Heart right ventricle (tissue), 16 donors: ENCODE measurements around the gene B4GALT5. TPM values are rescaled to one million over a fixed set of nuclear protein-coding genes. Genes with fewer than 3 reads are reported as not detected.

ENCODE experiments used
- ATAC-seq, 8 donors: fragments of 200-7000 bp; cut with Tn5 transposase; one replicate each; pipeline ENCODE4 v1.9.1; 2020; ENCODE audit warnings: mild to moderate bottlenecking in 8 of 8, moderate library complexity in 8 of 8, moderate number of reproducible peaks in 1 of 8
- DNase-seq, 2 donors: peaks; one replicate each; pipeline ENCODE4 v3.0.0-alpha.2; 2020
- H3K27ac ChIP-seq, 10 donors: fragments of 200-600 bp; sonication (generic) in 2 of 10; one replicate each; pipeline versions ENCODE4 v1.5.0 to v1.8.0; 2020 to 2022; ENCODE audit warnings: mild to moderate bottlenecking in 3 of 10
- H3K27me3 ChIP-seq, 7 donors: fragments of 200-600 bp; one replicate each; pipeline ENCODE4 v1.8.0; 2021 to 2022; ENCODE audit warnings: mild to moderate bottlenecking in 2 of 7
- H3K36me3 ChIP-seq, 9 donors: fragments of 200-600 bp; sonication (generic) in 1 of 9; one replicate each; pipeline versions ENCODE4 v1.5.0 to v1.8.0; 2020 to 2022; ENCODE audit warnings: mild to moderate bottlenecking in 2 of 9
- H3K4me1 ChIP-seq, 9 donors: fragments of 200-600 bp; sonication (generic) in 1 of 9; one replicate each; pipeline versions ENCODE4 v1.5.0 to v1.8.0; 2020 to 2022; ENCODE audit warnings: mild to moderate bottlenecking in 4 of 9
- H3K4me3 ChIP-seq, 10 donors: fragments of 200-600 bp; sonication (generic) in 2 of 10; one replicate each; pipeline versions ENCODE4 v1.5.0 to v1.8.0; 2020 to 2022; ENCODE audit warnings: mild to moderate bottlenecking in 7 of 10, moderate library complexity in 2 of 10
- H3K9me3 ChIP-seq, 11 donors: fragments of 200-600 bp in 10 of 11; sonication (generic) in 2 of 11; one replicate each; pipeline versions ENCODE4 v1.5.0 to v1.8.0; 2013 to 2022; ENCODE audit warnings: mild to moderate bottlenecking in 2 of 11, control low read depth in 1 of 11, moderate library complexity in 1 of 11
- WGBS, 2 donors: extraction: QIAGEN DNeasy Blood & Tissue Kit; methylation state at CpG; one replicate each; pipeline ENCODE4 v1.1.7; 2013; ENCODE audit warnings: inconsistent platforms in 1 of 2; 5-methylcytosine and 5-hydroxymethylcytosine counted together
- intact Hi-C, 10 donors: fragments of 100-400 bp; cut with DNase I; formaldehyde crosslinking; loops; one replicate each; pipeline versions ENCODE4 v1.11.1 to v1.14.2; 2022
- polyA plus RNA-seq, 2 donors: library from polyadenylated mRNA; stranded (reverse); fragments of 200-250 nt; gene quantifications; one replicate each; pipeline ENCODE4 v1.2.3, GENCODE V29; 2013
- total RNA-seq, 10 donors: library from RNA; stranded (reverse); fragmentation: NEBNext Ultra II Directional in 3 of 10; extraction: Animal tissue kit (Norgen Biotek cat#: 25700) in 3 of 10; gene quantifications; one replicate each; pipeline versions ENCODE4 v1.2.1 to v1.2.4, GENCODE V29; 2021 to 2023
- TF ChIP-seq, protein P1 (sequence below), 9 donors: fragments of 200-600 bp; sonication (generic) in 2 of 9; IDR thresholded peaks; one replicate each; pipeline versions ENCODE4 v1.5.0 to v1.8.0; 2021 to 2022; ENCODE audit warnings: antibody characterized with exemption in 9 of 9, mild to moderate bottlenecking in 5 of 9, moderate library complexity in 1 of 9
- donor health status: Arrhythmogenic right ventricular cardiomyopathy.
- donor health status: ischemic (EF 13 %, LVEDD 7.1; RV severe dilation, severe dysfunction).
- donor health status: healthy with polysubstance abuse.
- donor health status: DM: no; HTN: yes; CAD: no.
- donor health status: DM: no; HTN: no; CAD: no.
- donor health status: ischemic (EF 25% LVEDD 6.9; RV normal size, moderate dysfunction).
- donor health status: ischemic (EF 25% LVEDD 5.7; RV mildly dilated, moderate dysfunction).
- donor health status: healthy.
- donor health status: DM: yes; HTN: yes; CAD: no.
- donor health status: Ischemic cardiomyopathy.
- donor health status: ischemic (EF 35%, LVEDD 5.7; RV mildly dilated, moderate dysfunction).
- donor health status: nonischemic (EF 11% LVEDD 7.7; RV severe dilation, severe dysfunction).
- donor health status: DM: yes; HTN: yes; CAD: no.
- donor health status: PGD.
- donor health status: ischemic (EF 29% LVEDD 5.4; RV normal size, mild dysfunction).
- donor health status: nonischemic (EF 23%, LVEDD 6.1; RV moderate dilation, normal function).

Gene B4GALT5
- total and polyA plus RNA-seq, 12 donors, result 7.4 to 61.6 (median 29.6) TPM

DNA sequence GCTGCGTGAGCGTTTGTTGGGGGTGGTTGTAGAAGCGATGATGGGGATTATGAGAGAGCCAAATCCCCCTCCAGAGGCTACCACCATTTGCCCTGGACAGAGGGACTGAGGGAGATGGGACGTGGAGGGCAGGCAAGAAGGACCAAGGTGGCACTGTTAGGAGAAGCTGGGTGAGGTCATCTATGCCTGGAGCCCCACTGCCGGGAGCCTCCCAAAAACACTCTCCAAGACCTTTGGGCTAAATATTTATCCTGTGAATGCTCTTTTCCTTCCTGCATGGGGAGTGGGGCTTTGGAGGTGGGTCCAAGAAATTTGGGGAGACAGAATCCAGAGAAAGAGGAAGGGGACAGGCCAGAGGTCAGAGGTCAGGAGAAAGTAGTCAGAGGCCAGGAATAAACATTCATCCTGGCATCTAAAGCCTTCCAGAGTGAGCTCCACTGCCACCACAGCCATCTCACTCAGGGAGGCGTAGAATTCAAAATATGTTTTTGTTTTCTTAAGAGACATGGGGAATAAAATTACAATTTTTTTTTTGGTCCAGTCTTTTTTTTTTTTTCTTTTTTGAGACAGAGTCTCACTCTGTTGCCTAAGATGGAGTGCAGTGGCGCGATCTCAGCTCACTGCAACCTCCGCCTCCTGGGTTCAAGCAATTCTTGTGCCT is 128.0 kb downstream of the B4GALT5 start:
- ATAC-seq (no peak), DNase-seq (no peak)
- Histone ChIP-seq H3K27ac (peak overlapping the region in 8 of 10 donors; percentile 6 to 88 (median 46)), H3K36me3 (no peaks in the 10 kb centered on the region), H3K9me3 (peaks cover 0 to 18% (median 7%) of the 10 kb centered on the region in 11 donors), H3K4me3 (no peak overlapping the region), H3K27me3 (no peaks in the 10 kb centered on the region), H3K4me1 (peaks cover 4 to 49% (median 21%) of the 10 kb centered on the region in 9 donors)
- intact Hi-C loops, result loop anchor here in 1 of 10 donors (5.0 kb wide), 1 partner anchor 33 kb away; no protein-coding TSS in a partner anchor
- TF ChIP-seq, protein P1, sequence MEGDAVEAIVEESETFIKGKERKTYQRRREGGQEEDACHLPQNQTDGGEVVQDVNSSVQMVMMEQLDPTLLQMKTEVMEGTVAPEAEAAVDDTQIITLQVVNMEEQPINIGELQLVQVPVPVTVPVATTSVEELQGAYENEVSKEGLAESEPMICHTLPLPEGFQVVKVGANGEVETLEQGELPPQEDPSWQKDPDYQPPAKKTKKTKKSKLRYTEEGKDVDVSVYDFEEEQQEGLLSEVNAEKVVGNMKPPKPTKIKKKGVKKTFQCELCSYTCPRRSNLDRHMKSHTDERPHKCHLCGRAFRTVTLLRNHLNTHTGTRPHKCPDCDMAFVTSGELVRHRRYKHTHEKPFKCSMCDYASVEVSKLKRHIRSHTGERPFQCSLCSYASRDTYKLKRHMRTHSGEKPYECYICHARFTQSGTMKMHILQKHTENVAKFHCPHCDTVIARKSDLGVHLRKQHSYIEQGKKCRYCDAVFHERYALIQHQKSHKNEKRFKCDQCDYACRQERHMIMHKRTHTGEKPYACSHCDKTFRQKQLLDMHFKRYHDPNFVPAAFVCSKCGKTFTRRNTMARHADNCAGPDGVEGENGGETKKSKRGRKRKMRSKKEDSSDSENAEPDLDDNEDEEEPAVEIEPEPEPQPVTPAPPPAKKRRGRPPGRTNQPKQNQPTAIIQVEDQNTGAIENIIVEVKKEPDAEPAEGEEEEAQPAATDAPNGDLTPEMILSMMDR (IDR thresholded peaks at IDR 0.05), result no peak
- 89 to 91% methylated on average over 9 of the region's 9 CpGs for WGBS, 2 donors

DNA sequence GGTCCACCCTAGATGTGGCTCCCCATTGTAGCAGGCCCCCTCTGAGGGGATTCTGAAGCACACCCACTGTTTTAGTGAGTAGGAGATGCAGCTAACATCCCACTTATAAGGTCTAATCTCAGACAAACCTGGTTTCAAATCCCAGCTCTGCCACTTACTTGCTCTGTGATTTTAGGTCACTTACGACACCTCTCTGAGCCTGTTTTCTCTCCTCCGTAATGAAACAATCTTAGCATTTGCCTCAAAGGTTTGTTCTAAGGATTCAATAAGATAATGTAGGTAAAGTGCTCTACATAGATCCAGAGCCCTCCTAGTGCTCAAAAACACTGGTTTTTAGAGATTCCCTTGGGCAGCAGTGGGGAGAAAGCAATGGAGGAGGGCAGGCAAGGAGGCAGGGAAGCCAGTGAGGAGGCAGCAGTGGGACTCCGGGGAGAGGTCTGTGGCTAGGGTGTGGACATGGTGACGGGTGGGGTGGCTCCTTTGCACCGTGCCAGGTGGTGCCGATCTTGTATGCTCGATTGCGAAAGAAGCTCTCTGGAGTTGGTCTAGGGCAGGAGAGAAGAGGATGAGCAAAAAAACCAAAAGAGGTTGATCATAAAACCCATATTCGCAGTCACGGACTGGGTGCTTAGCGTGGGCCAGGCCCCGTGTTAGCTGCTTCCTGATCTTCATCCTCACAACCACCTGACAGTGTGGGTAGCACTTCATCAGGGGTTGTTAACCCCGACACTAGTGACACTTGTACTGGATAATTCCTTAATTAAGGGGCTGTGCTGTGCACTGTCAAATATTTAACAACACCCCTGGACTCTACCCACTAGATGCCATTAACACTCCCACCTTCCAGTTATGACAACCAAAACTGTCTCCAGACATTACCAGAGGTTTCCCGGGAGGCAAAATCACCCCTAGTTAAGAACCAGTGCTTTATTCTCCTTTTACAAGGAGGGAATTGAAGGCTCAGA is 129.0 kb downstream of the B4GALT5 start:
- TF ChIP-seq, protein P1 (IDR thresholded peaks at IDR 0.05), result no peak
- 87% methylated on average over 14 of the region's 14 CpGs for WGBS, 2 donors
- ATAC-seq, result peak in 1 of 8 donors; percentile 6
- peaks cover 4 to 45% (median 17%) of the 10 kb centered on the region in 9 donors for H3K4me1 ChIP-seq
- H3K4me3 ChIP-seq, result no peak overlapping the region
- H3K27ac ChIP-seq, result peak overlapping the region; percentile 43 to 88 (median 68)
- no peaks in the 10 kb centered on the region for H3K27me3 ChIP-seq
- peaks cover 0 to 18% (median 7%) of the 10 kb centered on the region in 11 donors for H3K9me3 ChIP-seq
- H3K36me3 ChIP-seq, result no peaks in the 10 kb centered on the region
- intact Hi-C loops, result loop anchor here in 1 of 10 donors (5.0 kb wide), 1 partner anchor 32 kb away; no protein-coding TSS in a partner anchor
- DNase-seq, result no peak

DNA sequence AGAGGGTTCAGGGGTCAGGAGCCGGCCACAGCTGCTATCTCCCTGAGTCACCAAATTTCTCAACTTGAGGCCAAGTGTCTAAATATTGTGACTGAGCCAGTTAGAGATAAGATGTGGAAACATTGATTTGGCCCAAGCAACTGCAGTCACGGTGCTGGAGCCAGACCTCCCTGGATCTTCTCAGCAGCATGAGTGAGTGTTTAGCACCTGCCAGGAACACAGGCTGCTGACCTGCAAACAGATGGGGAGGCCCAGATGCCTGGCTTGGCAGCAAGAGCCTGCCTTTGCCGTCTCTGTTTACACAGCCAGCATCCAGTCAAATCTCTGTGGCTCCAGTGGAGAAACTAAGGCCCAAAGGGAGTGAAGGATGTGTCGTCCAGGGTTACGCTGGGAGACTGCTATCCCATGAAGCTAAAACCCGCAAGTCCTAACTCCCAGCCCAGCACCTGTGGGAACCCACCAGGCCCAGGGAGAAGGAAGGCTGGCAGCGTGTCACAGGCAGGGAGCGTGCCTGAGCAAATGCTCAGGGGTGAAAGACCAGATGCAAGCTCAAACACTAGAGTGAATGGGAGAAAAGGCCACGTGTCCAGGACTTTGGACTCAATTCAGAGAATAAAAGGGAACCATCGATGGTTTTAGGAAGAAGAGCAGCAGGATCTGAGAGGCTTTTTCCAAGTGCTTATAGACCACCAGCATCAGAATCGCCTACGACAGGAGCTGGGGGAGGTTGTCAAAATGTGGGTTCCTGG is 129.8 kb downstream of the B4GALT5 start:
- intact Hi-C loops, result no loop called here
- Histone ChIP-seq H3K4me3 (no peak overlapping the region), H3K36me3 (no peaks in the 10 kb centered on the region), H3K27me3 (no peaks in the 10 kb centered on the region), H3K27ac (peak overlapping the region; percentile 43 to 88 (median 68)), H3K9me3 (peaks cover 0 to 18% (median 7%) of the 10 kb centered on the region in 11 donors), H3K4me1 (peaks cover 4 to 45% (median 17%) of the 10 kb centered on the region in 9 donors)
- DNase-seq (peak; percentile 73 to 80), ATAC-seq (peak; percentile 83 to 93 (median 86))
- WGBS, 2 donors, result 46 to 52% methylated on average over 12 of the region's 12 CpGs
- TF ChIP-seq, protein P1 (IDR thresholded peaks at IDR 0.05), result peak in 2 of 9 donors; percentile 12 to 16

DNA sequence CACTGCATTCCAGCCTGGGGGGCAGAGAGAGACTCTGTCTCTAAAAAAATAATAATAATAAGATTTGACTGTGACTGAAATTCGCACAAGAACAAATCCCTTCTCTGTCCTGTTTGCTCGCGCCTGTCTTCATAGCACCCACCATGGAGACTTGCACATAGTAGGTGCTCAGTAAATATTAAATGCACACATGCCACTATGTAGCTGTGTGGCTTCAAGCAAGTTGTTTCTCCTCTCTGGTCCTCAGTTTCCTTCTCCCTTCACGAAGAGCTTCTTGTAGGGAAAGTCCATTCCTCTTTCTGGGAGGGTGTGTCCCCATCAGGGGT is 130.4 kb downstream of the B4GALT5 start:
- Histone ChIP-seq H3K4me1 (peaks cover 4 to 45% (median 17%) of the 10 kb centered on the region in 9 donors), H3K9me3 (peaks cover 0 to 18% (median 7%) of the 10 kb centered on the region in 11 donors), H3K36me3 (no peaks in the 10 kb centered on the region), H3K4me3 (no peak overlapping the region), H3K27me3 (no peaks in the 10 kb centered on the region), H3K27ac (peak overlapping the region in 8 of 10 donors; percentile 36 to 87 (median 68))
- DNase-seq (no peak), ATAC-seq (no peak)
- 76 to 77% methylated on average over 4 of the region's 4 CpGs for WGBS, 2 donors
- TF ChIP-seq, protein P1 (IDR thresholded peaks at IDR 0.05), result no peak
- intact Hi-C loops, result no loop called here
